ENCODE measurements around the gene MBNL1. TPM values are rescaled to one million over a fixed set of nuclear protein-coding genes. Genes with fewer than 3 reads are reported as not detected.
"Not testable (repeated sequence)": the region's sequence is repeated elsewhere in the genome, so short reads cannot be mapped to it uniquely, and the experiment has no call there.

Gene MBNL1
- polyA plus RNA-seq, 3 donors, result 190 to 204 (median 191) TPM

DNA sequence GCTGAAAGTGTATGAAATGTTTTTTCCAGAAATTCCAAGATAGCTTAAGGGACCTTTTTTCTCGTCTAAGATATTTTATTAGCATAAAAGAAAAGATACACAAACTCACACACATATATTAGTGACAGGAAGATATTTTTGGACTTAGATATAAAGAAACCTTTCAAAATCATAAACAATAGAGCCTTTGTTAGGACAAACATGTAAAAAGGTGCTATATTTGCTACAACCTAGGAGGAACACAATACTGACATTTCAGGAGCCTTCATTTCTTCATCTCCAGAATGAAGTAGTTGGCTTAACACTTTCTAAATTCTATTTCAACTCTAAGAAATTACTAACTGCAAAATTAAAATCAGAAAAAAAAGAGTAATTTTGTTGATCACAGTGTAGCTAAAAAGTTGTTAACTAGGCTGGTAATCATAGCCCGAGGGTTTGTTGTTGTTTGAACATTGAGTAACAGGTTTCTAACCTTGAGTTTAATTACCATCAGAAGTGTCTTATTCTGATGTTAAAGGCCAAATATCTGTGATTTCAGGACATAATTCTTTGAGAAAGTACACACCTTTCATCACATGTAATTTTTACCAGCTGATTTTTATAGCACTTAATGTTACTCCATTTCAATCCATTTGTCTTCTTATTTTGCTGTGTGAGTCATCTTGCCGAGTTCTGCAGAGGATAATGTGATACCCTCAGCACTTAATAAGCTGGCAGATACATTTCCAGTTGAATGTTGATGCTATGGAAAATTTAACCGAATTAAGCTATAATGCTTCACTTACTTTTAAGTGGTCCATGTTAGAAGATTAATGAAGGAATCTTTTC lies 97.3 kb downstream of the MBNL1 start:
- peaks cover 20 to 26% of the 10 kb centered on the region in 2 donors for H3K36me3 Mint-ChIP-seq
- Histone ChIP-seq H3K36me3 (replicated peaks in 1 of 2; ENCODE audit: control insufficient read depth in 1 of 2, insufficient read depth in 2 of 2, low read length in 2 of 2) (peaks cover 12 to 32% of the 10 kb centered on the region in 2 donors), H3K9ac (ENCODE audit: insufficient read depth, low read length, poor library complexity, severe bottlenecking) (no peak overlapping the region), H3K9me3 (replicated peaks in 1 of 2; ENCODE audit: control insufficient read depth in 1 of 2, insufficient read depth in 1 of 2, low read length in 2 of 2) (no peaks in the 10 kb centered on the region), H4K20me1 (ENCODE audit: insufficient read depth, low read length) (peaks cover 99% of the 10 kb centered on the region), H3K4me1 (ENCODE audit: control insufficient read depth in 1 of 2, insufficient read depth in 2 of 2, low read length in 2 of 2) (no peaks in the 10 kb centered on the region), H3K4me3 (replicated peaks in 1 of 3; ENCODE audit: low read depth in 2 of 3, low read length in 3 of 3) (no peak overlapping the region), H3K4me2 (replicated peaks; ENCODE audit: extremely low read depth, low read length, poor library complexity, severe bottlenecking) (no peak overlapping the region), H2AFZ (ENCODE audit: insufficient read depth, low read depth, low read length, poor library complexity, severe bottlenecking) (no peak overlapping the region), H3K27me3 (ENCODE audit: control insufficient read depth in 2 of 2, insufficient read depth in 2 of 2, low read length in 2 of 2) (no peaks in the 10 kb centered on the region), H3K27ac (ENCODE audit: low read depth in 1 of 2, low read length in 2 of 2) (peak overlapping the region in 1 of 2 donors; percentile 37), H3K79me2 (ENCODE audit: insufficient read depth, low read length) (peaks cover 100% of the 10 kb centered on the region)
- H3K4me3 Mint-ChIP-seq, result no peak overlapping the region
- intact Hi-C loops (cut with micrococcal nuclease), result no loop called here
- TF ChIP-seq, protein P1, sequence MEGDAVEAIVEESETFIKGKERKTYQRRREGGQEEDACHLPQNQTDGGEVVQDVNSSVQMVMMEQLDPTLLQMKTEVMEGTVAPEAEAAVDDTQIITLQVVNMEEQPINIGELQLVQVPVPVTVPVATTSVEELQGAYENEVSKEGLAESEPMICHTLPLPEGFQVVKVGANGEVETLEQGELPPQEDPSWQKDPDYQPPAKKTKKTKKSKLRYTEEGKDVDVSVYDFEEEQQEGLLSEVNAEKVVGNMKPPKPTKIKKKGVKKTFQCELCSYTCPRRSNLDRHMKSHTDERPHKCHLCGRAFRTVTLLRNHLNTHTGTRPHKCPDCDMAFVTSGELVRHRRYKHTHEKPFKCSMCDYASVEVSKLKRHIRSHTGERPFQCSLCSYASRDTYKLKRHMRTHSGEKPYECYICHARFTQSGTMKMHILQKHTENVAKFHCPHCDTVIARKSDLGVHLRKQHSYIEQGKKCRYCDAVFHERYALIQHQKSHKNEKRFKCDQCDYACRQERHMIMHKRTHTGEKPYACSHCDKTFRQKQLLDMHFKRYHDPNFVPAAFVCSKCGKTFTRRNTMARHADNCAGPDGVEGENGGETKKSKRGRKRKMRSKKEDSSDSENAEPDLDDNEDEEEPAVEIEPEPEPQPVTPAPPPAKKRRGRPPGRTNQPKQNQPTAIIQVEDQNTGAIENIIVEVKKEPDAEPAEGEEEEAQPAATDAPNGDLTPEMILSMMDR (IDR thresholded peaks at IDR 0.05), result no peak
- peak overlapping the region in 1 of 7 donors; percentile 67 for H3K27ac Mint-ChIP-seq
- no peak for DNase-seq
- WGBS (ENCODE audit: insufficient coverage), result no CpG with 5 or more reads among the region's 4 CpGs
- peaks cover 0 to 4% (median 2%) of the 10 kb centered on the region in 7 donors for H3K9me3 Mint-ChIP-seq
- H3K27me3 Mint-ChIP-seq (ENCODE audit: low read depth in 3 of 3), result peaks cover 0 to 2% (median 0%) of the 10 kb centered on the region in 3 donors
- H3K4me1 Mint-ChIP-seq, result peaks cover 47% of the 10 kb centered on the region

- WGBS (ENCODE audit: insufficient coverage), result no CpG with 5 or more reads among the region's 2 CpGs
- intact Hi-C loops (cut with micrococcal nuclease); H3K9ac ChIP-seq (ENCODE audit: insufficient read depth, low read length, poor library complexity, severe bottlenecking); H3K4me3 Mint-ChIP-seq; DNase-seq; H3K4me3 ChIP-seq (replicated peaks in 1 of 3; ENCODE audit: low read depth in 2 of 3, low read length in 3 of 3); H3K9me3 Mint-ChIP-seq; H3K27ac ChIP-seq (ENCODE audit: low read depth in 1 of 2, low read length in 2 of 2); H3K27me3 Mint-ChIP-seq (ENCODE audit: low read depth in 3 of 3); H2AFZ ChIP-seq (ENCODE audit: insufficient read depth, low read depth, low read length, poor library complexity, severe bottlenecking); H3K9me3 ChIP-seq (replicated peaks in 1 of 2; ENCODE audit: control insufficient read depth in 1 of 2, insufficient read depth in 1 of 2, low read length in 2 of 2); H3K4me2 ChIP-seq (replicated peaks; ENCODE audit: extremely low read depth, low read length, poor library complexity, severe bottlenecking); H3K27me3 ChIP-seq (ENCODE audit: control insufficient read depth in 2 of 2, insufficient read depth in 2 of 2, low read length in 2 of 2); H3K4me1 ChIP-seq (ENCODE audit: control insufficient read depth in 1 of 2, insufficient read depth in 2 of 2, low read length in 2 of 2): not testable (repeated sequence)
- H3K36me3 Mint-ChIP-seq, result peaks cover 24 to 31% of the 10 kb centered on the region in 2 donors
- peaks cover 10 to 28% of the 10 kb centered on the region in 2 donors for H3K36me3 ChIP-seq (replicated peaks in 1 of 2; ENCODE audit: control insufficient read depth in 1 of 2, insufficient read depth in 2 of 2, low read length in 2 of 2)
- peak overlapping the region in 3 of 7 donors; percentile 41 to 77 (median 68) for H3K27ac Mint-ChIP-seq
- peaks cover 100% of the 10 kb centered on the region for H3K79me2 ChIP-seq (ENCODE audit: insufficient read depth, low read length)
- H3K4me1 Mint-ChIP-seq, result peaks cover 57% of the 10 kb centered on the region
- peaks cover 99% of the 10 kb centered on the region for H4K20me1 ChIP-seq (ENCODE audit: insufficient read depth, low read length)
These were observed 98.5 kb downstream of the MBNL1 start for GRCh38 chr3:152367192-152367591.

DNA sequence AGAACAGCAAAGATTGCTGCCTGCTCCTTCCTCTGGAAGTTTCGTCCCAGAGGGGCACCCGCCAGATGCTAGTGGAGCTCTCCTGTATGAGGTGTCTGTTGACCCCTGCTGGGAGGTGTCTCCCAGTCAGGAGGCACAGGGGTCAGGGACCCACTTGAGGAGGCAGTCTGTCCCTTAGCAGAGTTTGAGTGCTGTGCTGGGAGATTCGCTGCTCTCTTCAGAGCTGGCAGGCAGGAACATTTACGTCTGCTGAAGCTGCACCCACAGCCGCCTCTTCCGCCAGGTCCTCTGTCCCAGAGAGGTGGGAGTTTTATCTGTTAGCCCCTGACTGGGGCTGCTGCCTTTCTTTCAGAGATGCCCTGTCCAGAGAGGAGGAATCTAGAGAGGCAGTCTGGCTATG lies 103.9 kb downstream of the MBNL1 start:
- peak overlapping the region in 6 of 7 donors; percentile 8 to 81 (median 60) for H3K27ac Mint-ChIP-seq
- H3K4me2 ChIP-seq (replicated peaks; ENCODE audit: extremely low read depth, low read length, poor library complexity, severe bottlenecking); intact Hi-C loops (cut with micrococcal nuclease); H3K4me3 Mint-ChIP-seq; H3K27me3 Mint-ChIP-seq (ENCODE audit: low read depth in 3 of 3); H3K9me3 ChIP-seq (replicated peaks in 1 of 2; ENCODE audit: control insufficient read depth in 1 of 2, insufficient read depth in 1 of 2, low read length in 2 of 2); H3K9me3 Mint-ChIP-seq; H3K4me3 ChIP-seq (replicated peaks in 1 of 3; ENCODE audit: low read depth in 2 of 3, low read length in 3 of 3); DNase-seq; H3K9ac ChIP-seq (ENCODE audit: insufficient read depth, low read length, poor library complexity, severe bottlenecking); H3K27me3 ChIP-seq (ENCODE audit: control insufficient read depth in 2 of 2, insufficient read depth in 2 of 2, low read length in 2 of 2); H2AFZ ChIP-seq (ENCODE audit: insufficient read depth, low read depth, low read length, poor library complexity, severe bottlenecking): not testable (repeated sequence)
- peaks cover 0 to 15% of the 10 kb centered on the region in 2 donors for H3K36me3 ChIP-seq (replicated peaks in 1 of 2; ENCODE audit: control insufficient read depth in 1 of 2, insufficient read depth in 2 of 2, low read length in 2 of 2)
- peaks cover 97% of the 10 kb centered on the region for H4K20me1 ChIP-seq (ENCODE audit: insufficient read depth, low read length)
- peaks cover 37 to 44% of the 10 kb centered on the region in 2 donors for H3K4me1 ChIP-seq (ENCODE audit: control insufficient read depth in 1 of 2, insufficient read depth in 2 of 2, low read length in 2 of 2)
- H3K79me2 ChIP-seq (ENCODE audit: insufficient read depth, low read length), result peaks cover 97% of the 10 kb centered on the region
- H3K4me1 Mint-ChIP-seq, result peaks cover 92% of the 10 kb centered on the region
- H3K36me3 Mint-ChIP-seq, result peaks cover 12 to 29% of the 10 kb centered on the region in 2 donors
- WGBS (ENCODE audit: insufficient coverage), result 92% methylated on average over 4 of the region's 6 CpGs
- peak overlapping the region in 1 of 2 donors; percentile 26 for H3K27ac ChIP-seq (ENCODE audit: low read depth in 1 of 2, low read length in 2 of 2)
